ENCODE data around the gene DDA1.
A peak's percentile ranks its signal among the peaks of the same experiment; 100 is the strongest.
"Not testable (repeated sequence)": the region's sequence is repeated elsewhere in the genome, so short reads cannot be mapped to it uniquely, and the experiment has no call there.

Gene DDA1

GRCh38 chr19:17292301-17293074 is 16.9 kb upstream of the DDA1 start:
- Histone ChIP-seq H3K9ac (ENCODE audit: low read depth, low read length) (peak overlapping the region; percentile 86), H3K4me3 (ENCODE audit: low read length) (peak overlapping the region; percentile 73), H3K36me3 (ENCODE audit: insufficient read depth, low read length) (peaks cover 13% of the 10 kb centered on the region), H3K27me3 (ENCODE audit: insufficient read depth, low read length) (no peaks in the 10 kb centered on the region), H3K9me3 (ENCODE audit: insufficient read depth, low read depth, low read length) (no peaks in the 10 kb centered on the region), H3K4me1 (ENCODE audit: insufficient read depth, low read length) (peaks cover 5% of the 10 kb centered on the region; the same call in 1 of the 2 replicates), H3K27ac (ENCODE audit: low read depth, low read length) (peak overlapping the region; percentile 85)
- WGBS, result 2% methylated on average over 46 of the region's 46 CpGs

DNA sequence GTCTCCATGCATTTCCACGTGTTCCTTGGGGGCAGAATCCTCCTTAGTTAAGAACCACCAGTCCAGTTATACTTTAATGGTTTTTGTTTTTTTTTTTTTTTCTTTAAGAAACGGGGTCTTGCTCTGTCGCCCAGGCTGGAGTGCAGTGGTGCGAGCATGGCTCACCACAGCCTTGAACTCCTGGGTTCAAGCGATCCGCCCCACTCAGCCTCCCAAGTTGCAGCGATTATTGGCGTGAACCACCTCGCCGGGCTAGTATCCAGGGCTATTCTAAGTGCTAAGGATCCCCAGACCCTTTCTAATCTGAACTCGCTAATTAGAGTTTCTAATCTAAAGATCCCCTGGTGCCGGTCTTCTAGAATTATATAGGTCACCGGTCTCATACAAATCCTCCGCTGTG is 15.8 kb upstream of the DDA1 start:
- 93% methylated on average over 14 of the region's 14 CpGs for WGBS
- H3K4me3 ChIP-seq (ENCODE audit: low read length), result peak overlapping the region; percentile 73
- H3K9ac ChIP-seq (ENCODE audit: low read depth, low read length), result no peak overlapping the region
- H3K9me3 ChIP-seq (ENCODE audit: insufficient read depth, low read depth, low read length), result no peaks in the 10 kb centered on the region
- H3K4me1 ChIP-seq (ENCODE audit: insufficient read depth, low read length), result peaks cover 5% of the 10 kb centered on the region; the same call in 1 of the 2 replicates
- H3K27me3 ChIP-seq (ENCODE audit: insufficient read depth, low read length), result no peaks in the 10 kb centered on the region
- H3K36me3 ChIP-seq (ENCODE audit: insufficient read depth, low read length), result peaks cover 21% of the 10 kb centered on the region
- no peak overlapping the region for H3K27ac ChIP-seq (ENCODE audit: low read depth, low read length)

DNA sequence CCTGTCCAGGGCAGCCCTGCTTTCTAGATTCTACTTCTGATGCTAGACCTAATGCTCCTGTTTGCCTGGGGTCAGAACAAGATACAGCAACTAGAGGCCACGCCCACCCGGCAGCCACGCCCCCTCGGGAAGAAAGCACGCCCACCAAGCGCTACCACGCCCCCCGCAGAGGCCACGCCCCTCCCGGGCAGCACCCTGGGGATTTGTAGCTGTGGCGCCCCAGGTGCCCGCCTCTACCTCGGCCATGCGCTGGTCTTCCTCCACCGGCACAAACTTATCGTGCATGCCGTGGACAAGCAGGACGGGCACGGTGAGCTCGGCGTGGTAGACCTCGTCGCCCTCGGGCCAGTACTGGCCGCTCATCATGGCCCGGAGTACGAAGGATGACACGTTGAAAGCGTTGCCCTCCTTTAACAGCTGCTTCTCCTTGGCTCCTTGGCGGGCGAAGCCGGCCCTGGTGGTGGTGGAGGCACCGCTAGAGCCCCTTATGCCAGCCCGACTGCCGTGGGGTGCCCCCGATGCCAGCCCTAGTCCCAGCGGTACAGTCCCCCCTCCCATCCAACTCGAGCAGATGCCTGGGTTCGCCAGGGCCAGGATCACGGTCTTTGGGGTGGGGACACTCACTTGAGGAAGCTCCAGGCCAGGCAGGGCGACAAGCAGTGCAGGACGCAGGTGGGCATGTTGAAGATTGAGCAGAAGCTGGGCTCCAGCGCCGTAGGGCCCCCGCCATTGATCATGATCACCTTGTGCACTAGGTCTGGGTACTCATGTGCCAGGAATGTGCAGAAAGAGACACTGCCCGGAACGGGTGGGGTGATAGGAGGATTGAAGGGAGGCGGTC is 15.1 kb upstream of the DDA1 start:
- H3K4me3 ChIP-seq (ENCODE audit: low read length), result peak overlapping the region; percentile 73

DNA sequence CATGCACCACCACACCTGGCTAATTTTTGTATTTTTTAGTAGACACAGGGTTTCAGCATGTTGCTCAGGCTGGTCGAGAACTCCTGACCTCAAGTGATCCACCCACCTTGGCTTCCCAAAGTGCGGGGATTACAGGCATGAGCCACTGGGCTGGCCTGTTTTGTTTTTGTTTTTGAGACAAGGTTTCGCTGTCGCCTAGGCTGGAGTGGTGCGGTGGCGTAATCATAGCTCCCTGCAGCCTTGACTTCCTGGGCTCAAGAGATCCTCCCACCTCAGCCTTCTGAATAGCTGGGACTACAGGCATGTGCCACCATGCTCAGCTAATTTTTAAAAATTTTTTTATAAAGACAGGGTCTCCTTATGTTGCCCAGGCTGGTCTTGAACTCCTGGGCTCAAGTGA is 13.8 kb upstream of the DDA1 start:
- H3K4me1 ChIP-seq (ENCODE audit: insufficient read depth, low read length); H3K4me3 ChIP-seq (ENCODE audit: low read length); H3K27ac ChIP-seq (ENCODE audit: low read depth, low read length); H3K9ac ChIP-seq (ENCODE audit: low read depth, low read length); H3K27me3 ChIP-seq (ENCODE audit: insufficient read depth, low read length); H3K9me3 ChIP-seq (ENCODE audit: insufficient read depth, low read depth, low read length): not testable (repeated sequence)
- peaks cover 23% of the 10 kb centered on the region for H3K36me3 ChIP-seq (ENCODE audit: insufficient read depth, low read length)
- over 99% methylated on average over 6 of the region's 6 CpGs for WGBS

More for the DNA sequence above, 15.1 kb upstream of the DDA1 start:
- Histone ChIP-seq H3K9me3 (ENCODE audit: insufficient read depth, low read depth, low read length) (no peaks in the 10 kb centered on the region), H3K4me1 (ENCODE audit: insufficient read depth, low read length) (peaks cover 5% of the 10 kb centered on the region; the same call in 1 of the 2 replicates), H3K36me3 (ENCODE audit: insufficient read depth, low read length) (peaks cover 21% of the 10 kb centered on the region), H3K27ac (ENCODE audit: low read depth, low read length) (no peak overlapping the region), H3K27me3 (ENCODE audit: insufficient read depth, low read length) (no peaks in the 10 kb centered on the region), H3K9ac (ENCODE audit: low read depth, low read length) (no peak overlapping the region)
- WGBS, result 84% methylated on average over 48 of the region's 48 CpGs

- Histone ChIP-seq H3K27ac (ENCODE audit: low read depth, low read length) (no peak overlapping the region), H3K27me3 (ENCODE audit: insufficient read depth, low read length) (no peaks in the 10 kb centered on the region), H3K9ac (ENCODE audit: low read depth, low read length) (no peak overlapping the region), H3K4me1 (ENCODE audit: insufficient read depth, low read length) (peaks cover 5% of the 10 kb centered on the region; the same call in 1 of the 2 replicates), H3K4me3 (ENCODE audit: low read length) (no peak overlapping the region), H3K9me3 (ENCODE audit: insufficient read depth, low read depth, low read length) (no peaks in the 10 kb centered on the region), H3K36me3 (ENCODE audit: insufficient read depth, low read length) (peaks cover 24% of the 10 kb centered on the region)
- 90% methylated on average over 4 of the region's 4 CpGs for whole genome bisulfite sequencing
These were observed 13.1 kb upstream of the DDA1 start for GRCh38 chr19:17296273-17296672.

- Histone ChIP-seq H3K36me3 (ENCODE audit: insufficient read depth, low read length) (peaks cover 27% of the 10 kb centered on the region), H3K4me1 (ENCODE audit: insufficient read depth, low read length) (peaks cover 6% of the 10 kb centered on the region), H3K9me3 (ENCODE audit: insufficient read depth, low read depth, low read length) (no peaks in the 10 kb centered on the region), H3K27me3 (ENCODE audit: insufficient read depth, low read length) (no peaks in the 10 kb centered on the region), H3K27ac (ENCODE audit: low read depth, low read length) (no peak overlapping the region), H3K4me3 (ENCODE audit: low read length) (no peak overlapping the region), H3K9ac (ENCODE audit: low read depth, low read length) (no peak overlapping the region)
- WGBS, result 93% methylated on average over 6 of the region's 6 CpGs
These were observed 12.4 kb upstream of the DDA1 start for GRCh38 chr19:17296976-17297375.

GRCh38 chr19:17300992-17301619 is 8.3 kb upstream of the DDA1 start:
- no peaks in the 10 kb centered on the region for H3K27me3 ChIP-seq (ENCODE audit: insufficient read depth, low read length)
- H3K9ac ChIP-seq (ENCODE audit: low read depth, low read length), result no peak overlapping the region
- WGBS, result 95% methylated on average over 51 of the region's 51 CpGs
- H3K4me3 ChIP-seq (ENCODE audit: low read length), result no peak overlapping the region
- peaks cover 22% of the 10 kb centered on the region for H3K36me3 ChIP-seq (ENCODE audit: insufficient read depth, low read length)
- H3K27ac ChIP-seq (ENCODE audit: low read depth, low read length), result no peak overlapping the region
- H3K4me1 ChIP-seq (ENCODE audit: insufficient read depth, low read length), result peaks cover 18% of the 10 kb centered on the region
- H3K9me3 ChIP-seq (ENCODE audit: insufficient read depth, low read depth, low read length), result no peaks in the 10 kb centered on the region

- Histone ChIP-seq H3K4me1 (ENCODE audit: insufficient read depth, low read length) (peaks cover 18% of the 10 kb centered on the region), H3K4me3 (ENCODE audit: low read length) (peak overlapping the region; percentile 62), H3K9me3 (ENCODE audit: insufficient read depth, low read depth, low read length) (no peaks in the 10 kb centered on the region), H3K36me3 (ENCODE audit: insufficient read depth, low read length) (peaks cover 14% of the 10 kb centered on the region), H3K27me3 (ENCODE audit: insufficient read depth, low read length) (no peaks in the 10 kb centered on the region), H3K27ac (ENCODE audit: low read depth, low read length) (peak overlapping the region; percentile 42; the same call in 1 of the 2 replicates), H3K9ac (ENCODE audit: low read depth, low read length) (peak overlapping the region; percentile 59)
- 15% methylated on average over 29 of the region's 29 CpGs for WGBS
These were observed 6.8 kb upstream of the DDA1 start for GRCh38 chr19:17302391-17303166.

DNA sequence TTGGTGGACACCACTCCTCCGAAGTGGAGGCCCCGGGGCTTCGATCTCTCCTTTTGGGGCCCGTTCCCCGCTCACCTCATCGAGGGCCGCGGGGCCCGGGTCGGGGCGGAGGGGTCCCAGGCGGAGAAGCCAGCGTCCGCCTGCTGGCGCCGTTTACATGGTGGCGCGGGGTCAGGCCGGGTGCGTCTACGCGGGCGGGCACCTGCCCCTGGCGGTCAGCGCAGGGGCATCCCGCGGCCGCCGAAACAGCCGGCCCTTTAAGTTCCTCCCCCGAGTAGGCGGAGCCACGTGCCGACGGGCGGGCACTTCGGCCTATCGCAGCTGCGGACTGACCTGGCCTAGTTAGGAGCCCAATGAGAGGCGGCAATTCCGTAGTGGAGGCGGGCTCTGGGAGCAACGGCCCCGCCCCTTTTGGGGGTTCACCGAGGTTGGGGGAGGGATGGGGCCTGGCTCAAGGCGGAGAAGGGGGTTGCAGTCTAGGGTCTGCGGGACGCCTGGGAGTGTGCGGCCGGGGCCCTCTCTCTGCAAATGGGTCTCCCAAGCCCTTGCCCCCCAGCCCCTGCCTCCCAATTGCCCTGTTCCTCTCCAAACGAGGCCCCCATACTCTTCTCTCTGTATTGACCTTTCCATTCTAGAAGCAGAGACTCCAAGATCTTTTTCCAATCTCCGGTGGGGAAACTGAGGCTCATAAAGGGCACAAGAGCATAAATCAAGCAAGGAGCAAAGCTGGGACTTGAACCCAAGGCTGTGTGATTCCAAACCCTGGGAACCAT is 6.0 kb upstream of the DDA1 start, which contains the start of gene ABHD8:
Gene ABHD8 (minus strand): TSS at position 259 of the 773 bp plus-strand sequence. CDS start 1,809 bp downstream, outside the sequence.
- Histone ChIP-seq H3K9ac (ENCODE audit: low read depth, low read length) (peak within 1 kb of the TSS; percentile 59), H3K4me1 (ENCODE audit: insufficient read depth, low read length) (peaks cover 18% of the 10 kb centered on the region), H3K27me3 (ENCODE audit: insufficient read depth, low read length) (no peaks in the 10 kb centered on the region), H3K36me3 (ENCODE audit: insufficient read depth, low read length) (peaks cover 9% of the 10 kb centered on the region), H3K27ac (ENCODE audit: low read depth, low read length) (peak within 1 kb of the TSS; percentile 42; the same call in 1 of the 2 replicates), H3K4me3 (ENCODE audit: low read length) (peak within 1 kb of the TSS; percentile 62), H3K9me3 (ENCODE audit: insufficient read depth, low read depth, low read length) (no peaks in the 10 kb centered on the region)
- WGBS, result 2% methylated on average over 52 of the region's 52 CpGs

GRCh38 chr19:17303940-17304267 is 5.5 kb upstream of the DDA1 start:
- Histone ChIP-seq H3K4me3 (ENCODE audit: low read length) (peak overlapping the region; percentile 29; the same call in 1 of the 2 replicates), H3K9ac (ENCODE audit: low read depth, low read length) (no peak overlapping the region)
- 78% methylated on average over 12 of the region's 12 CpGs for WGBS

More at GRCh38 chr19:17303940-17304267, 5.5 kb upstream of the DDA1 start:
- Histone ChIP-seq H3K36me3 (ENCODE audit: insufficient read depth, low read length) (0 out of 2 replicates have a peak, but pooled peaks cover 6% of the 10 kb centered on the region), H3K9me3 (ENCODE audit: insufficient read depth, low read depth, low read length) (no peaks in the 10 kb centered on the region), H3K4me1 (ENCODE audit: insufficient read depth, low read length) (peaks cover 18% of the 10 kb centered on the region), H3K27me3 (ENCODE audit: insufficient read depth, low read length) (no peaks in the 10 kb centered on the region), H3K27ac (ENCODE audit: low read depth, low read length) (no peak overlapping the region)
